Neural progenitor cell (in vitro differentiated cells): ENCODE results near the gene KCNMA1.

Experiments
- EZH2 ChIP-seq: fragments of 200-600 bp; sonication (generic); IDR thresholded peaks from 2 replicates; pipeline ENCODE4 v1.6.1; 2017; ENCODE audit warnings: antibody characterized with exemption, mild to moderate bottlenecking, moderate library complexity
- EZH2phosphoT487 ChIP-seq: fragments of 200-600 bp; sonication (generic); IDR thresholded peaks from 2 replicates; pipeline ENCODE4 v1.6.1; 2017; ENCODE audit warnings: antibody characterized with exemption
- TF ChIP-seq, protein P1 (sequence below): fragments of 200-600 bp; sonication (generic); IDR thresholded peaks from 2 replicates; pipeline ENCODE4 v1.5.1; 2017; ENCODE audit warnings: antibody characterized with exemption, mild to moderate bottlenecking

DNA sequence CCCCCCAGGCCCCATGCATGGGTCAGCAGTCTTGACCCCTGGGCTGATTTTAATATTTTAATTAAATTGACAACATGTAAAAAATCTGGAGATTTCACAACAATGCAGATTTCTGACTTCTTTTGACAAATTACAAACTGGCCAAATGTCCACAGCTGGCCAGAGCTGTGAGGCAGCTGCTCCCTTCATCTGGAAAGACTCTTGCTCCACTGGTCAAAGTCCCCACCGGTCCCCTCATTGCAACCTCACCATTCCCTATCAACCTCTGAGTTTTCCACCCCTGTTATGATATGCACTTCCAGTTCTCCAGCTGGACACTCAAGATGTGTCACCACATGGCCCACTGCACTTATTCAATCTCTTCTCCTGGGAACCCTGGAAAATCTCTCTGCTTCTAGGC, 266.2 kb downstream of the KCNMA1 start:
- TF ChIP-seq, protein P1, sequence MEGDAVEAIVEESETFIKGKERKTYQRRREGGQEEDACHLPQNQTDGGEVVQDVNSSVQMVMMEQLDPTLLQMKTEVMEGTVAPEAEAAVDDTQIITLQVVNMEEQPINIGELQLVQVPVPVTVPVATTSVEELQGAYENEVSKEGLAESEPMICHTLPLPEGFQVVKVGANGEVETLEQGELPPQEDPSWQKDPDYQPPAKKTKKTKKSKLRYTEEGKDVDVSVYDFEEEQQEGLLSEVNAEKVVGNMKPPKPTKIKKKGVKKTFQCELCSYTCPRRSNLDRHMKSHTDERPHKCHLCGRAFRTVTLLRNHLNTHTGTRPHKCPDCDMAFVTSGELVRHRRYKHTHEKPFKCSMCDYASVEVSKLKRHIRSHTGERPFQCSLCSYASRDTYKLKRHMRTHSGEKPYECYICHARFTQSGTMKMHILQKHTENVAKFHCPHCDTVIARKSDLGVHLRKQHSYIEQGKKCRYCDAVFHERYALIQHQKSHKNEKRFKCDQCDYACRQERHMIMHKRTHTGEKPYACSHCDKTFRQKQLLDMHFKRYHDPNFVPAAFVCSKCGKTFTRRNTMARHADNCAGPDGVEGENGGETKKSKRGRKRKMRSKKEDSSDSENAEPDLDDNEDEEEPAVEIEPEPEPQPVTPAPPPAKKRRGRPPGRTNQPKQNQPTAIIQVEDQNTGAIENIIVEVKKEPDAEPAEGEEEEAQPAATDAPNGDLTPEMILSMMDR = no peak
- no peak for TF ChIP-seq EZH2
- no peak for TF ChIP-seq EZH2phosphoT487
